Upper lobe of left lung (tissue), 4 donors: ENCODE results near the gene GAB2.
"Not testable (repeated sequence)": the region's sequence is repeated elsewhere in the genome, so short reads cannot be mapped to it uniquely, and the experiment has no call there.

Experiments used
- EP300 ChIP-seq, 4 donors: sonication (generic); formaldehyde crosslinking; IDR thresholded peaks; one replicate each; pipeline ENCODE4 v1.5.1; 2017; ENCODE audit warnings: antibody characterized with exemption in 4 of 4, control low read depth in 2 of 4
- TF ChIP-seq, protein P1 (sequence below), 6 experiments: fragments of 450-650 bp in 4 of 6; fragments of 200-600 bp in 2 of 6; sonication (generic) in 2 of 6; IDR thresholded peaks; one replicate each; pipeline ENCODE4 v1.5.1; 2016 to 2019; ENCODE audit warnings: antibody characterized with exemption in 6 of 6

- TF ChIP-seq, protein P1, sequence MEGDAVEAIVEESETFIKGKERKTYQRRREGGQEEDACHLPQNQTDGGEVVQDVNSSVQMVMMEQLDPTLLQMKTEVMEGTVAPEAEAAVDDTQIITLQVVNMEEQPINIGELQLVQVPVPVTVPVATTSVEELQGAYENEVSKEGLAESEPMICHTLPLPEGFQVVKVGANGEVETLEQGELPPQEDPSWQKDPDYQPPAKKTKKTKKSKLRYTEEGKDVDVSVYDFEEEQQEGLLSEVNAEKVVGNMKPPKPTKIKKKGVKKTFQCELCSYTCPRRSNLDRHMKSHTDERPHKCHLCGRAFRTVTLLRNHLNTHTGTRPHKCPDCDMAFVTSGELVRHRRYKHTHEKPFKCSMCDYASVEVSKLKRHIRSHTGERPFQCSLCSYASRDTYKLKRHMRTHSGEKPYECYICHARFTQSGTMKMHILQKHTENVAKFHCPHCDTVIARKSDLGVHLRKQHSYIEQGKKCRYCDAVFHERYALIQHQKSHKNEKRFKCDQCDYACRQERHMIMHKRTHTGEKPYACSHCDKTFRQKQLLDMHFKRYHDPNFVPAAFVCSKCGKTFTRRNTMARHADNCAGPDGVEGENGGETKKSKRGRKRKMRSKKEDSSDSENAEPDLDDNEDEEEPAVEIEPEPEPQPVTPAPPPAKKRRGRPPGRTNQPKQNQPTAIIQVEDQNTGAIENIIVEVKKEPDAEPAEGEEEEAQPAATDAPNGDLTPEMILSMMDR (IDR thresholded peaks at IDR 0.05) = not testable (repeated sequence)
- not testable (repeated sequence) for TF ChIP-seq EP300 (IDR thresholded peaks at IDR 0.05)
These were observed 194.9 kb downstream of the GAB2 start for GRCh38 chr11:78222726-78223125.
